OCI-M1 (cell line): ENCODE results near the gene MDM2.
"Not testable (repeated sequence)": the region's sequence is repeated elsewhere in the genome, so short reads cannot be mapped to it uniquely, and the experiment has no call there.

Source experiments
- DNase-seq: peaks from one replicate; lab custom pipeline; 2025; lab: John Stamatoyannopoulos, UW

Gene MDM2

DNA sequence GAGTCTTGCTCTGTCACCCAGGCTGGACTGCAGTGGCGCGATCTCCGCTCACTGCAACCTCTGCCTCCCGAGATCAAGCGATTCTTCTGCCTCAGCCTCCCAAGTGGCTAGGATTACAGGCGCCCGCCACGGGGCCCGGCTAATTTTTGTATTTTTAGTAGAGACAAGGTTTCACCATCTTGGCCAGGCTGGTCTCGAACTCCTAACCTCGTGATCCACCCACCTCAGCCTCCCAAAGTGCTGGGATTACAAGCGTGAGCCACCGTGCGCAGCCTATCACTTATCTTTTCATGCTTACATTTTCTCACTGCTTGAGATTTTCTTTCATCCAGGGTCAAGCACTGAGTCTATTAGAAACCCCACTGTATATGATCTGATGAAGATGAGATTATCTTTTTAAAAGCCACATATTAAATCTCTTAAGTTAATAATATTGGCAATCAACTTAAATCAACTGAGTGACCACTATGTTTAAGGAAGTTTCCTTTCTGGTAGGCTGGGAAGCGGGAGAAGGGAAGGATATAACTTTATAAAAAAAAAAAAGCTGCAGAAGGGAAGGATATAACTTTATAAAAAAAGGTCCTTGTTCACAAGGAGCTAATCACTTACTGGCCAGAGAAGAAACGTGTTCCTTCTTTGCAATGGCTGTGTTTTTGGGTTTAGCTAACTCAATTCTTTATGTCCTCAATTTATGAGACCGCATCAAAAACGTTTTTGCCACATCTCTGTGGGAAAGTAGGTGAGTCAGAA lies 1.3 kb upstream of the MDM2 start:
- DNase-seq: no peak

GRCh38 chr12:68807274-68807575 lies 752 bp upstream of the MDM2 start:
- DNase-seq: not testable (repeated sequence)

GRCh38 chr12:68808388-68809189 lies 612 bp downstream of the MDM2 start:
- DNase-seq: peak; percentile 86

DNA sequence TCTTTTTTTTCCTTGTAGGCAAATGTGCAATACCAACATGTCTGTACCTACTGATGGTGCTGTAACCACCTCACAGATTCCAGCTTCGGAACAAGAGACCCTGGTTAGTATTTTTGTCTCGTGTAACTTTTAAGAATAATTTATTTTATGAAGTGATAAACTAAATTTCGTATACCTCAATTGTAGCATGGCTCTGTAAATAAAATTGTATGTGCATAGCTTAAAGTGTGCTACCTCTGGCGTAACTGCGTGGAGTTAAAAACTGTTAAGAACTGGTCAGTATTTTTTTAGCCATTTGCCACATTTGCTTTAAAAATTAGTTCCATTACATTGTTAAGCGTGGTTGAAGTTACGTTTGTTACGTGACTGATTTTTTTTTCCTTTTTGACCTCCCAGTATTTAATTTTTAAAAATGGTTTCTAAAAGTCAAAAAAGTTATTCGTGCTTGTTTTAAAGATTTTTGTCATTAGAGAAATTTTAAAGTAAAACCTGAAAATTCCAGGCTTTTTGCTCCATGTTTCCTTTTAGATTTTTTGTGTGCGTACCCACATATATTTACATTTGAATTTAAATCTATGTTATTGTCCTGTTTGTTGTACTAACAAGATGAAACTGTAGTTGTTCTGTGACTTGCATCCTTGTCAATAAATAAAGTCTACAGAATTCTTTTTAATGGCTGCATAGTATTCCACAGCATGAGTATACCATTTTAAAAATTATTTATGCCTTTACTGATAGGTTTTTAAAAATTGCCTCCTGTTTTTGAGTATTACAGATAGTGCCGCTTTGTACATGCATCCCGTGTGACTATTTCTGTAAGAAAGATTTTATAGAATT lies 1.4 kb downstream of the MDM2 start:
- no peak for DNase-seq

DNA sequence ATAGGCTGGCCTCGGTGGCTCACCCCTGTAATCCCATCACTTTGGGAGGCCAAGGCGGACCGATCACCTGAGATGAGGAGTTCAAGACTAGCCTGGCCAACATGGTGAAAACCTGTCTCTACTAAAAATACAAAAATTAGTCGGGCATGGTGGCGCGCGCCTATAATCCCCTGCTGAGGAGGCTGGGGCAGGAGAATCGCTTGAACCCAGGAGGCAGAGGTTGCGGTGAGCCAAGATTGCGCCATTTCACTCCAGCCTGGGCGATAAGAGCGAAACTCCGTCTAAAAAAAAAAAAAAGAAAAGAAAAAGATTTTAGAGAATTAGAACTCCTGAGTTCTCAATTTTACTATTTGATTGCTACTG lies 2.0 kb downstream of the MDM2 start:
- not testable (repeated sequence) for DNase-seq

DNA sequence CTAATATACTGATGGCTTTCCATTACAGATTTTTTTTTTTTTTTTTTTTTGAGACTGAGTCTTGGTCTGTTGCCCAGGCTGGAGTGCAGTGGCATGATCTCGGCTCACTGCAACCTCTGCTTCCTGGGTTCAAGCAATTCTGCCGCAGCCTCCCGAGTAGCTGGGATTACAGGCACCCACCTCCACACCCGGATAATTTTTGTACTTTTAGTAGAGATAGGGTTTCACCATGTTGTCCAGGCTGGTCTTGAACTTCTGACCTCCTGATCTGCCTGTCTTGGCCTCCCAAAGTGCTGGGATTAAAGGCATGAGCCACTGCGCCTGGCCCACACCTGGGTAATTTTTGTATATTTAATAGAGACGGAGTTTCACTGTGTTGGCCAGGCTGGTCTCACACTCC lies 3.6 kb downstream of the MDM2 start:
- DNase-seq: not testable (repeated sequence)

- DNase-seq: peak; percentile 17
Measured at GRCh38 chr12:68812553-68813241, 4.7 kb downstream of the MDM2 start.

DNA sequence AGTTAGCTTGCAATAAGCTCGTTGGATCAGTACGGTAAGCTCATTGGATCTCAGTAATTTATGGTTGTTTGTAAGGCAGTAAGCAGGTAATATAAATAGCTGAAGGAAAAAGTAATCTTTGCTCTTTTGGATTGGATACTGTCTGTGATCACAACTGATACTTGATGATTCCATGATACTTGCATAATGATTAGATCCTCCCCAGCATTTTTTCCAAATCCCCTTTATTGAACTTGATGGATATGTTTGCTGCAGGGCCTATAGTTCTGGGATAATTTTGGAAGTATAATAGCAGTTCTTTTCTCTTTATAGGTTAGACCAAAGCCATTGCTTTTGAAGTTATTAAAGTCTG lies 5.2 kb downstream of the MDM2 start:
- no peak for DNase-seq

GRCh38 chr12:68814490-68815231 lies 6.7 kb downstream of the MDM2 start:
- DNase-seq: no peak

GRCh38 chr12:68815232-68815927 lies 7.4 kb downstream of the MDM2 start:
- DNase-seq: no peak

- DNase-seq: no peak
Measured at GRCh38 chr12:68815928-68816800, 8.2 kb downstream of the MDM2 start.

GRCh38 chr12:68819481-68819880 lies 11.5 kb downstream of the MDM2 start:
- DNase-seq: not testable (repeated sequence)

DNA sequence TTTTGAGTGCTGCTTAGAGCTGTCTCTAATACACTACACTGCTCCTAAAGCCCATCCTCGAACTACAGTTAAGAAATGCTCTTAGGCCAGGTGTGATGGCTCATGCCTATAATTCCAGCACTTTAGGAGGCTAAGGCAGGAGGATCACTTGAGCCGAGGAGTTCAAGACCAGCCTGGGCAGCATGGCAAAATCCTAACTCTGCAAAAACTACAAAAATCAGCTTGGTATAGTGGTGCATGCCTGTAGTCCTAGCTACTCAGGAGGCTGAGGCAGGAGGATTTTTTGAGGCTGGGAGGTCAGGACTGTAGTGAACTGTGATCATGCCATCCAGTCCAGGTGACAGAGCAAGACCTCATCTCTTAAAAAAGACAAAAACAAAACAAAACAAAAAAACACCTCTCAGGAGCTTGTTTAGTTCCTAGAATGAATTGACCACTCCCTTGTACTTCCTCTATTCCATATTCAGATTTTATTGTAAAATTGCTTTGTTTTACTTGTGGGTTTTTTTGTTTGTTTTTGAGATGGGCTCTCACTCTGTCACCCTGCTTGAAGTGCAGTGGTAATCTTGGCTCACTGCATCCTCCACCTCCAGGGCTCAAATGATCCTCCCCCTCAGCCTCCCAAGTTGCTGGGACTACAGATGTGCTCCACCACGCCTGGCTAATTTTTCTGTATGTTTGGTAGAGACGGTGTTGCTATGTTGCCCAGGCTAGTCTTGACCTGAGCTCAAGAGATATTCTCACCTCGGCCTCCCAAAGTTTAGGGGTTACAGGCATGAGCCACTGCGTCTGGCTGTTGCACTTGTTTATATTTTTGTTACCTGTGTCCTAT lies 13.6 kb downstream of the MDM2 start:
- no peak for DNase-seq

DNA sequence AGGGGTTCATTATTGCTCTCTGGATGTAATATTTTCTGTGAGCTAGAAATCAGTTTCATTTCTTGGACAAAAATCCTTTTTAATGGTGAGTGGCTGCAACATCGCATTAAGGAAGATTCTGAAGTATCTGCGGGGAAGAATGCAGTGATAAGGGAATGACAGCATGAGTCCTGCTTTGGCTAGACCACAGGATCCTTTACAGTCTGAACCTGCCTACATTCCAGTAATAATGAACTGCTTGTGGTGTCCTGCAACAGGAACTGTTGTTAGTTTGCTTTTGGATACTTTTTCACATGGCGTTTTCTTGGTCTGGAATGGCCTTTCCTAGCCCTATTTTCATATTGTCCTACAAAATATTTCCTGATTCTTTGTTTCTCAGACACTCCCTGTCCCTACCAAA lies 15.7 kb downstream of the MDM2 start:
- no peak for DNase-seq

DNA sequence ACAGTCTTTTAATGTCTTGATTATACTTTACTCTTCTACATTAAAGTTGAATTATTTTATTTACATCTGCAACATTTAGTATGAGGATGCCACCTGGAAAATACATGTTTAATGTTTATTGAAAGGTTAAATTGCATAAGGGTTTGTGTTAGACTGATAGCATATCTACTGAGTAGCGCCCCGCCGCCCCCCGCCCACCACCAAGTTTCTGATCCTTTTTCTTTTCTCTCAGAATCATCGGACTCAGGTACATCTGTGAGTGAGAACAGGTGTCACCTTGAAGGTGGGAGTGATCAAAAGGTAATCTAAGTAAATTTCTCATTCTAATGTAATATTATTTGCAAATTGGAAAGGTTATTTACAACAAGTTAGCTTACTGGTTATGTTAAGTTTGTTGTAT lies 16.2 kb downstream of the MDM2 start:
- no peak for DNase-seq

GRCh38 chr12:68824597-68825250 lies 16.7 kb downstream of the MDM2 start:
- no peak for DNase-seq

- no peak for DNase-seq
Measured at GRCh38 chr12:68825569-68826217, 17.7 kb downstream of the MDM2 start.
